WERI-Rb-1 (cell line): ENCODE data around the gene PACSIN3.

Experiments
- DNase-seq: peaks from one replicate; pipeline ENCODE4 v3.0.0-alpha.2; 2020
- H3K27ac ChIP-seq: fragments of 250-450 bp; sonication (Bioruptor Pico); 2 replicates; pipeline ENCODE4 v1.5.1; 2020; ENCODE audit warnings: mild to moderate bottlenecking, moderate library complexity
- H3K27me3 ChIP-seq: fragments of 250-450 bp; sonication (Bioruptor Pico); 2 replicates; pipeline ENCODE4 v1.5.1; 2021; ENCODE audit warnings: mild to moderate bottlenecking, low read depth, moderate library complexity; ENCODE audit not compliant: insufficient read depth, severe bottlenecking
- H3K36me3 ChIP-seq: fragments of 250-450 bp; sonication (Bioruptor Pico); 2 replicates; pipeline ENCODE4 v1.5.1; 2020; ENCODE audit warnings: mild to moderate bottlenecking, moderate library complexity
- H3K4me3 ChIP-seq: 2 replicates; pipeline ENCODE4 v1.5.1; 2011; ENCODE audit warnings: low read depth, mild to moderate bottlenecking, control low read depth, low read length
- H3K9me3 ChIP-seq: fragments of 250-450 bp; sonication (Bioruptor Pico); 2 replicates; pipeline ENCODE4 v1.5.1; 2021; ENCODE audit warnings: mild to moderate bottlenecking, moderate library complexity; ENCODE audit not compliant: severe bottlenecking
- TF ChIP-seq, protein P1 (sequence below): IDR thresholded peaks from 2 replicates; pipeline ENCODE4 v1.5.1; 2011; ENCODE audit warnings: low read depth, mild to moderate bottlenecking, control low read depth, inconsistent platforms, low read length

The PACSIN3 gene

DNA sequence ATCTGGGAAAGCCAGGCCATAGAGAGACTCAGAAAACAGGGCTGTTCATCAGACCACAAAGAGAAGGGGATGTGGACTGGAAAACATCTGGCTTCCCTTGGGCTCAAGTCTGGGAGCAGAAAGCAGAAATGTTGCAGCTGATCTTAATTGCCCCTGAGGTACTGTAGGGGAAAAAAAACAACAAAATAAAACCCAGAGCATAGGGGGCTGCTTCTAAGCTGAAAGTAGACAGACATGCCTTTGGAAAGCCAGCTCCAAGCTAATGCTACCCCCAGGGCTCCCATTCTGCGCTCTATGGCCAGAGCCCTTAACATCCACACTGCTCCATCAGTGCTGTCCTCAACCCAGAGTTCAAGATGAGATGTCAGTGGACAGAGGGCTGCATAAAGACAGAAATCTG is 2.0 kb upstream of the PACSIN3 start:
- no peak overlapping the region for H3K27ac ChIP-seq
- no peak overlapping the region for H3K4me3 ChIP-seq
- no peaks in the 10 kb centered on the region for H3K9me3 ChIP-seq
- no peak for DNase-seq
- H3K27me3 ChIP-seq: no peaks in the 10 kb centered on the region
- H3K36me3 ChIP-seq: no peaks in the 10 kb centered on the region
- TF ChIP-seq, protein P1, sequence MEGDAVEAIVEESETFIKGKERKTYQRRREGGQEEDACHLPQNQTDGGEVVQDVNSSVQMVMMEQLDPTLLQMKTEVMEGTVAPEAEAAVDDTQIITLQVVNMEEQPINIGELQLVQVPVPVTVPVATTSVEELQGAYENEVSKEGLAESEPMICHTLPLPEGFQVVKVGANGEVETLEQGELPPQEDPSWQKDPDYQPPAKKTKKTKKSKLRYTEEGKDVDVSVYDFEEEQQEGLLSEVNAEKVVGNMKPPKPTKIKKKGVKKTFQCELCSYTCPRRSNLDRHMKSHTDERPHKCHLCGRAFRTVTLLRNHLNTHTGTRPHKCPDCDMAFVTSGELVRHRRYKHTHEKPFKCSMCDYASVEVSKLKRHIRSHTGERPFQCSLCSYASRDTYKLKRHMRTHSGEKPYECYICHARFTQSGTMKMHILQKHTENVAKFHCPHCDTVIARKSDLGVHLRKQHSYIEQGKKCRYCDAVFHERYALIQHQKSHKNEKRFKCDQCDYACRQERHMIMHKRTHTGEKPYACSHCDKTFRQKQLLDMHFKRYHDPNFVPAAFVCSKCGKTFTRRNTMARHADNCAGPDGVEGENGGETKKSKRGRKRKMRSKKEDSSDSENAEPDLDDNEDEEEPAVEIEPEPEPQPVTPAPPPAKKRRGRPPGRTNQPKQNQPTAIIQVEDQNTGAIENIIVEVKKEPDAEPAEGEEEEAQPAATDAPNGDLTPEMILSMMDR: no peak

DNA sequence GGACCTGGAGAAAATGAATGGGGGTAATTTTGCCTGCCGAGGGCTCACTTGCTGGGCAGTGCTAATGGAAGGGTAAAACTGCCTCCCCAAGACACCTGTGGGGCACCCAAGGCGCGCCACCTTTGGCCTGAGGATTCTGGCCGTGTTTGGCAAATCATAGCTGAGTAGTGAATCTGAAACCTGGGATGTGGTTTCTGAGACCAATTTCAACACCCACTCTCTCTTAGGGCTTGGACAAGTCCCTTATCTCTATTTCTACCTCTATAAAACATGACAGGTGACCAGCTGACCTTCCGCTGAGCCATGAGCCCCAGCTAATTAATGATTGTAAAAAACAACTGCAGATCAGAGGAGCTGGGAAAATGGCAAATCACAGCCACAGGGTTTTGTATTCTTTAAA is 1.5 kb upstream of the PACSIN3 start:
- H3K27me3 ChIP-seq: no peaks in the 10 kb centered on the region
- DNase-seq: no peak
- no peak overlapping the region for H3K27ac ChIP-seq
- H3K36me3 ChIP-seq: no peaks in the 10 kb centered on the region
- no peaks in the 10 kb centered on the region for H3K9me3 ChIP-seq
- H3K4me3 ChIP-seq: peak overlapping the region; percentile 69
- TF ChIP-seq, protein P1: no peak

DNA sequence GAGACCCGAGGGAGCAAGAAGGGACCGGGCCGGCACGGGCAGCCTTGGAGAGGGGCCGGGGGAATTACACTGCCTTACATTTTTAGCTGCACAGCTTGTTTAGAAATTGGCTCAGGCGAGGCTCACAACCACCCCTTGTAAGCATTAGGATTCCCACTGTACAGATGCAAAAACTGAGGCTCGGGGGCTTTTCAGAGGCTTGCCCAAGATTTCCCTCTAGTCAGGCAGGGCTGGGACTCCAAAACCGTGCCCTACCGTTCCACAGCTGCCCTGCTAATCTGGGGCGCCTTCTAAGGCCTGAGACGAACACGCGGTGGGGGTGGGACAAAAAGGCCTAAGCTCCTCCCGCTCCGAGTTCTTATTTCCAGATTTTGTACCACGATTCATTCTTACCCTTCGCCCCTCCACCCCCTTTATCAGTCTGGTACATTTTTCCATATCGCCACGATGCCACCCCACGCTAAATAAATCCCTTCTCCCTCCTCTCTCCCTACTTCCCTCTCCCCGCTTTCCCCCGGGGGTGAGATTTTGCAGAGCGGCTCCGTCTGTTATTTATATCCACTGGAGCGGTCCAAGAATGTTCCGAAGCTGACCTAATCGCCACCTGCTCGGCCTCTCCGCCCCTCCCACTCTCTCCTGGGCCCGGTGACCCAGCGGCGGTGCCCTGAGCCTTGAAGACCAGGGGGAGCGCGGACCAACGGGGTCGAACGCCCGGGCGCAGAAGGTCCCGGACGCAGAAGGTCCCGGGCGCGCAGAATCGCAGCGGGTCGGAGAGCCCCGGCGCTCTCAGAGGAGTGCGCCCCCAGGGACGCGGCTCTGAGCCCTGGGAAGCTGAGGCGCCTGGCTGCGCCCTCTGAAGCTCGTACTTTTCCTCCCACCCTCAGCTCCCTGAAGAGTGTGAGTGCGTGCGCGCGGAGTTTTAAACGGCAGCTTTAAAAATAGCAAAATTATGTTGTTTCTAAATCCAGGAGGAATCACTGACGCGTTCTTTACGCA is 764 bp upstream of the PACSIN3 start:
- peak; percentile 75 for DNase-seq
- H3K27me3 ChIP-seq: no peaks in the 10 kb centered on the region
- TF ChIP-seq, protein P1: 0 out of 2 replicates have a peak, but pooled peaks have one; percentile 15
- H3K4me3 ChIP-seq: peak overlapping the region; percentile 69
- peak overlapping the region; percentile 83 for H3K27ac ChIP-seq
- H3K9me3 ChIP-seq: no peaks in the 10 kb centered on the region
- H3K36me3 ChIP-seq: no peaks in the 10 kb centered on the region

DNA sequence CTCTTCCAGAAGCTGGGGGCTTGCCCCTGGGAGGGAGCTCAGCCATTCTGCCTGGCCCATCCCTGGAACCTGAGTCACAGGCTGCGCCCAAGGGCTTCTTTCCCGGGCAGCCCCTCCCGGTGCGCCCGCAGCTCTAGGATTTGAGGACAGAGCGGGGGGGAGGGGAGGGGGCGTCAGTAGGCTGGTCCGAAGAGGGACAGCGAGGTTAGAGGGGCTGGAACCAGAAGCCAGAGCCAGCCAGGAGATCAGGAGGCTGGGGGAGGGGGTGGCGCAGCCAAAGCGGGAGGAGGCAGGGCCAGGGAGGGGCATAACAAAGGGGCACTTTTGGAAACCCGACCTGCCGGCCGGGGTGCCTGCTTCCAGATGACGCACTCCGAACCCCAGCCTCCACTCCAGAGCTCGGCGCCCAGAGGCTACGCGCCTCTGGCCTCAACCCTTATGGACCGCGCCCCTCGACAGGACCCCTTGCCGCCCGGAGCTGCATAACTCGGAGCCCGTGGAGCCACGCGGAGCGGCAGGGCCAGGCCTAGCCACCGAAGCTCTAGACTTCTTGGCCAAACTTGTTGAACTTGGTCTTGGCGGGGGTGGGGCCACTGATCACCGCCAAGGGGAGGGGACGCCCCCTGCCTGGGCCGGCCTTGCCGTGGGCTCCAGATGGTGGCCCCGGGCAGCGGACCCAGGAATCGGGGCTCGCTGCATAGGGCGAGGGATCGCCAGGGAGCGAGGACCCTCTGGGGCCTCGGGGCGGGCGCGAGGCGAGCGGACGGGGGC is 744 bp downstream of the PACSIN3 start:
- TF ChIP-seq, protein P1: no peak
- Histone ChIP-seq H3K9me3 (no peaks in the 10 kb centered on the region), H3K36me3 (peaks cover 5% of the 10 kb centered on the region), H3K27ac (peak overlapping the region; percentile 83), H3K27me3 (no peaks in the 10 kb centered on the region), H3K4me3 (peak overlapping the region; percentile 80)
- peak; percentile 66 for DNase-seq

DNA sequence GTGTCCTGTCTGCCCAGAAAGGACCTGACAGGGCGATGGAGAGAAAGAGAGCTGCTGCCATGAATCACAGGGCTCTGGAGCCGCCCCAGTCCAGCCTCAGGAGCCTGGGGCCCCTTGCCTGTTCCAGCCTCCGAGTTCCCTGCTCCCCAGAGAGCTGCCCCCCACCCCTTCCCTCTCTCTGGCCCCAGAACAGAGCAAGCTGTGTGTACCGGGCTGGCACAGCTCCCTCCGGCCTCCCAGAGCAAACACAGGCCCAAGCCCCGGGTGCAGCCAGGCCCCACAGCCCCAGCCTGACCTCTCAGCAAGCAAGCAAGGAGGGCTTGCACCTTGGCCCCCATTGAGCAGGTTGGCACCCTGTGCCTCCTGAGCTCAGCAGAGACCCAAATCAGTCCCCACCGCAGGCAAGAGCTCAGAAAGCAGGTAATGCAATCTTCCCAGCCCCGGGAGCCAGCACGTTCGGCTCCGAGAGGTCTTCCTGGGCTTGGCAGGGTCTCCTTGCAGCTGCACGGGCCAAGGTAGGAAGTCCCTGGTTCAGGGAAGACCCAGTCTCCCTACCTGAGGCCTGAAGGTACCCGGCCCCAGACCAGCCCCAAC is 1.4 kb downstream of the PACSIN3 start:
- peaks cover 5% of the 10 kb centered on the region for H3K36me3 ChIP-seq
- TF ChIP-seq, protein P1: no peak
- no peaks in the 10 kb centered on the region for H3K27me3 ChIP-seq
- H3K27ac ChIP-seq: peak overlapping the region; percentile 83; the same call in 1 of the 2 replicates
- H3K4me3 ChIP-seq: peak overlapping the region; percentile 80
- no peak for DNase-seq
- no peaks in the 10 kb centered on the region for H3K9me3 ChIP-seq
